ENCODE measurements around the gene GALNT18.

GALNT18 gene

DNA sequence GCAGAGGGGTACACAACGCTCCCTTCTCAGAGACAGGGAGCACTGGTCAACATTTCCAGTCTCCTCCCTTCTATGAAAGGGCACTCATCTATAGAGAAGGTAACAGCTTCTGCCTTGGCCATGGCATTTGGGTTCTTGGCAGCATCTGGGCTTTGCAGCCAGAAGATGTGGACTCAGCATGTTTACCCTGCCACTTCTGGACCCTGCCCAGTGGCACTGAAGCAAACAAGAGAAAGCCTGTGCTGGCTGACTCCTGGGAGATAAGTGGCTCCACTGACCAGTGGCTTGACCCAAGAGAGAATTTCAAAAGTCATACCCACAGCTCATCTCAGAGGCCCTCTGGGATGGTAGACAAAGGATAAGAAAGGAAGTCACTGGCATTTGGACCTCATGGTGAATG lies 276.7 kb downstream of the GALNT18 start:
- no peak for DNase-seq (ENCODE audit: extremely low spot score, insufficient read length, low read depth)
- no peak for FAIRE-seq

- FAIRE-seq (no peak), DNase-seq (ENCODE audit: extremely low spot score, insufficient read length, low read depth) (no peak)
Measured at GRCh38 chr11:11344045-11344444, 277.8 kb downstream of the GALNT18 start.

DNA sequence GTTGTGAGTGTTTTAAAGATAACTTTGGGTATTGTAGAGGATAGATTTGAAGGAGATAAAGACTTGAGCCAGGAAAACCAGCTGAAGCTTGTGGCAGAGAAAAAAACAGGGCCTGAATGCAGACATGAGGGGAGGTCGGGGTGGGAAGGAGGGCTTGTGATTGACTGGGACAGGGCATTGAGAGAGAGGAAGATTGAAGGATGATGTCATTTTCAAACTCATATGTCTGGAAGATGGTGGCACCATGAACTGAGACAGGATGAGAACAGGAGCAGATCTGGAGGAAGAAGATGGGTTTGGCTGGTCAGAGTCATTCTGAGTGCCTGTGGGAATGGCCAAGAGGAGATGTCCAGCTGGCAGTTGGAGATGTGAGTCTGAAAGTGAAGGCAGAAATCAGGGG lies 283.5 kb downstream of the GALNT18 start:
- FAIRE-seq (no peak), DNase-seq (ENCODE audit: extremely low spot score, insufficient read length, low read depth) (no peak)

- DNase-seq (ENCODE audit: extremely low spot score, insufficient read length, low read depth) (no peak), FAIRE-seq (no peak)
Measured at GRCh38 chr11:11336664-11337063, 285.1 kb downstream of the GALNT18 start.

DNA sequence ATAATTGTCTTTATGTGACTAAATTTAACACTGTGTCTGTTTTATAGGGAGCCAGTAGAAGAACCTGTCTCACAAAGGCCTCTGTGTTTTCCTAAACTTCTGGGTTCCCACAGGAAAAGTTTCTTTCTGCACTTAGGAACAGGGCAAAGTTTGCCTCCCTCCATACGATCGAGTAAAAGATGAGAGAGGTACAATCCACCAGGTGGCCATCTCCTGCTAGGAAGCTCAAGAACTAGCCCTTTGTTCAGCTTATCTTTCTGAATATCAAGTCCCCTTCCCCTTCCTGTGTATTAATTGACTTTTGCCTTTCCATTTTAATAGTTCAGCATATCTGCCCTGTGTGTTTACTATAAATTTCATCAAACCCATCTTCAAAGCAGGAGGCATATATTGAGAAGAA lies 286.8 kb downstream of the GALNT18 start:
- FAIRE-seq: no peak
- DNase-seq (ENCODE audit: extremely low spot score, insufficient read length, low read depth): no peak

DNA sequence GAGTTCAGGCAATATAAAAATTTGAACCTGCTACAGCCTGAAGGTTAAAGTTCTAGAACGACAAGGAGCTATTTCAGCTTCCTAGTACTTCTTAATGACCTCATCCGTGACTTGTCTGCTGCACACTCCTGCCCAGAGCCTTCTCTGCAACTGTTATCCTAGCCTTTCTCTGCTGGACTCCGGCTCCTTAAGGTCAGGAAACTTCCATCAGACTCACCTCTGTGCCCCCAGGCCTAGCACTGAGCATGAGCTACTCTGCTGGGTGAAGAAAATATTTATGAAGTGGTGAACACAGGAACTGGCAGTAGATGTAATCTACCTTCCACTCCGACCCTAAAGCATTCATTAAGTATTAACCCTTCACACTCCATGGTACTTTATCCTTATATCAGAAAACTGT lies 287.2 kb downstream of the GALNT18 start:
- FAIRE-seq (no peak), DNase-seq (ENCODE audit: extremely low spot score, insufficient read length, low read depth) (no peak)

DNA sequence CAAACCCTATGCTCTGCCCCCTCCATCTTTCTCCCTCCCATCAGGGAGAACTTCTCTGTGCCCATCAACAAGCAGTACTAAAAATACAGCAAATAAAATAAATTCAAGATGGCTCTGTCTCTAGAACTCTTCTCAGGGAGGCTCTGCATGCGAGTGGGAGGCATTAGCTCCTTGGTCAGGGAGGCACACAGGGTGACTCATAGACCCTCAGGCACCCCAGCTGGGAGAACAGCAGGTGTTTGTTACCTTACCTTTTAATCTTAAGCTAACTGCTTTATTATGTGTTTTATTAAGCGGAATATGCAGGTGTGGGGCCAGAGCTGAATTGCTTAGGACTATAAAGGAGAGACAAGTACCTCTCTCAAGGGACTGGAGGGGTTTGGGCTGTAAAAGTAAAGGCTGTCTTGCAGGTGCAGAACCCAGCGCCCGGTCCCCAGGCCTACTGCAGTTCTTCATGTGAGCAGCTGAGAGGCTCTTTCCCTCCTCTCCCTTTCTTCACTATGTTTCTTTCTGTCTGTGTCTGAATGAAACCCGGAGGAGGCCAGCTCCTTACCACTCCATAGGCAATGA lies 289.6 kb downstream of the GALNT18 start:
- FAIRE-seq (no peak), DNase-seq (ENCODE audit: extremely low spot score, insufficient read length, low read depth) (no peak)

DNA sequence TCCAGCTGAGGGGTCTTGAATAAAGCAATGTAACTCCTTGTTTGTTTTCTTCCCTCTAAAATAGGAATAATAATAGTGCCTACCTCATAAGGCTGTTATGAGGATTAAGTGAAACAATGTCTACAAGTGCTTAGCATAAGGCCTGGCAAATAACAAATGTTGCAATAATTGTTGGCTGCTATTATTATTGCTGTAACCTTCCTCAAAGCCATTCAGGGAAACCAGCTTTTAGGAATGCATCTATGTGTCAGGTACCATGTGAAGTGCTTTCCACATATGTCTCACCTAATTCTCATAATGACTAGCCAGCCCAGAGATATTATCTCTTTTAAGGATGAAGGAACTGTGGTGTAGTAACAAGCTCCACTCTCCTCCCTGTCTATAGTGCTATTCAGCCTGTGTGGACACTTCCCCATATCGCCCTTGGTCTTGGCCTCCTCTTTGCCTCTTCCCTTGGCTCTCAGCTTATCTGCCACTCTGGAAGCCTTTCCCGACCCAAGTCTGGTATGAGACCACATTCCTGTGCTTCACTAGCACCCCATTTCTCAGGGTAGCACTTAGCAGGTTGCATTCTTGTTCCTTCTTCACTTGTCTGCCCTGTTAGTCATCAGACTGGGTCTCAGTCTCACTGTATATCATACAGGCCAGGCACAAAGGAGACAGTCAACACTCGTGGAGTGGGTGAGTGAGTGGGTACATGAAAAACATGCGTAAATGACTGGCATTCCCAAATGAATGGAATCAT lies 292.6 kb downstream of the GALNT18 start:
- no peak for DNase-seq (ENCODE audit: extremely low spot score, insufficient read length, low read depth)
- no peak for FAIRE-seq

DNA sequence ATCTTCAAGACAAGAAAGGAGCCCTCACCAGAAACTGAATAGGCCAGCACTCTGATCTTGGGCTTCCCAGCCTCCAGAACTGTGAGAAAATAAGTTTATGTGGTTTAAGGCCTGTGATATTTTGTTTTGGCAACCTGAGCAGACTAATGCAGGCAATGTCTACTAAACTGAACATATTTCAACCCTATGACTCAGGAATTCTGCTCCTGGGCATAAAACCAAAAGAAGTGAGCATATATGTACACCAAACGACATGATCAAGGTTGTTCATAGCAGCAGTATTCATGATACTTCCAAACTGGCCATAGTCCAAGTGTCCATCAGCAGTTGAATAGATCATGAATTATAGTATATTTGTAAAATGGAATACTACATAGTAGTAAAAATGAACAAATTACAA lies 297.7 kb downstream of the GALNT18 start:
- FAIRE-seq (no peak), DNase-seq (ENCODE audit: extremely low spot score, insufficient read length, low read depth) (no peak)

DNA sequence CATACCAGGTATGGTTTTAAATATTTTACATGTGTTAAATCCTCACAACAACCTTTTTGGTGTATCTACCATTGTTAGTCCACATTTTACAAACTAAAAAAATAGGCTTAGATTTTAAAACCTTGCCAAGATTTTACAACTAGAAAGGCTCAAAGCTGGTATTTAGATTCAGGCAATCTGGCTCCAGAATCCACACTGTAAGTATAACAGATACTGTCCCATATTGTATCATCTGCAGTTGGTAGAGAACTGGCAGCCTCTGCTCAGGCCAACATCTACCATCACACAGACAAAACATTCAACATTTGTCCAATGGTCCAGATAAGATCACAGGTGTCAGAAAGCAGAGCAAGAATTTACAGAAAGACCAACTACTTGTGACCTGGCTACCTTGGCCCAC lies 299.7 kb downstream of the GALNT18 start:
- no peak for DNase-seq (ENCODE audit: extremely low spot score, insufficient read length, low read depth)
- no peak for FAIRE-seq

DNA sequence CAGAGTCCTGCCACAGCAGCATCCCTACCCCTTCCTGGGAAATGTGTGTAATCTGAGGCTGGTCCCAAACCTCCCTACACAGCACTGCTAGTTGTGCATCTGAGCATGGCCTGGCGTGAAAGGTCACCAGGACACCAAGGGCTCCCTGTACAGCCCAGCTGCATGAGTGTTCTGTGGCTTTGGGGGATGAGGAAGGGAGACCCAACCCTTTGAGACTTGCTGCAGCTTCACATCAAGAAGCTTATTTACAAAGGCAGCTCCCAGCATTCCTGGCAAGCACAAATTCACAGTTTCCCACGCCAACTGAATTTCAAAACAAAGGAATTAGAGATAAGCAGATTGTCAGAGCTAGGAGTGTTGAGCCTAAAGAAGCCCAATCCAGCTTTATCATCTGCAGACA lies 301.0 kb downstream of the GALNT18 start:
- DNase-seq (ENCODE audit: extremely low spot score, insufficient read length, low read depth): no peak
- FAIRE-seq: no peak

DNA sequence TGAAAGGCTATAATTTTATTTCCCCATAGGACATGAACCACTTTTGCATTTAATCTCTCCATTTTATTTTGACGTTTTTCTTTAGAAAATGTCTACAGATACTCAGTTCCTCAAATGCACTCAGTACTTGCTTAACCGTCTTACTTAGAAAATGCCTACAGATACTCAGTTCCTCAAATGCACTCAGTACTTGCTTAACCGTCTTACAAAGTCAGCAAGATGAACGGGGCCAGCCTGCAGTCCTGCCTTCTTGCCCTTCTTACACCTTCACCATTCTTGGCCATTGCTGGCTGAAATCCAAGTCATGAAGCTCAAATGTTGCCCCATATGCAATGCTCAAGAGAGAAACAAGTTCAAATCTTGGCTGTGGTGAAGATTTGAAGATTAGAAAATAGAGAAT lies 302.8 kb downstream of the GALNT18 start:
- peak; percentile 66 for FAIRE-seq
- no peak for DNase-seq (ENCODE audit: extremely low spot score, insufficient read length, low read depth)

- FAIRE-seq (no peak), DNase-seq (ENCODE audit: extremely low spot score, insufficient read length, low read depth) (no peak)
Measured at GRCh38 chr11:11318461-11318860, 303.3 kb downstream of the GALNT18 start.

- FAIRE-seq: no peak
- DNase-seq (ENCODE audit: extremely low spot score, insufficient read length, low read depth): no peak
Measured at GRCh38 chr11:11316651-11317230, 305.1 kb downstream of the GALNT18 start.

GRCh38 chr11:11313902-11314692 lies 307.7 kb downstream of the GALNT18 start:
- DNase-seq (ENCODE audit: extremely low spot score, insufficient read length, low read depth) (no peak), FAIRE-seq (no peak)

DNA sequence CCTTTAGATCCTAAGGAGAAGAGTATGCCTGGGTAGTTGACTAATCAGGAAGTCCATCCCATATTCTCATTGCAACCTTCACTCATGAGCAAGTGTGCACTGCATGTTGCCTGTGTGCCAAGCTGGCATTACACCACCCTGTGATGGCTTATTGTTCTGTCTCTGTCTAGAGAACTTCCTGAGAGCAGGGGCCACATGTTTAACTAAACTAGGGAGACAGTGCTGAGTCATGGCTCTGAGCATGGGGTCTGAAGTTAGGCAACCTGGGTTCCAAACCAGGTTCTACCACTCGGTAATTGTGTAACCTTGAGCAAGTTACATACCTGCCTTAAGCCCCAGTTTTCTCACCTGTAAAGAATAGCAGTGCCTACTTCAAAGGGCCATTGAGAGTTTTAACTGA lies 308.4 kb downstream of the GALNT18 start:
- FAIRE-seq (no peak), DNase-seq (ENCODE audit: extremely low spot score, insufficient read length, low read depth) (no peak)

DNA sequence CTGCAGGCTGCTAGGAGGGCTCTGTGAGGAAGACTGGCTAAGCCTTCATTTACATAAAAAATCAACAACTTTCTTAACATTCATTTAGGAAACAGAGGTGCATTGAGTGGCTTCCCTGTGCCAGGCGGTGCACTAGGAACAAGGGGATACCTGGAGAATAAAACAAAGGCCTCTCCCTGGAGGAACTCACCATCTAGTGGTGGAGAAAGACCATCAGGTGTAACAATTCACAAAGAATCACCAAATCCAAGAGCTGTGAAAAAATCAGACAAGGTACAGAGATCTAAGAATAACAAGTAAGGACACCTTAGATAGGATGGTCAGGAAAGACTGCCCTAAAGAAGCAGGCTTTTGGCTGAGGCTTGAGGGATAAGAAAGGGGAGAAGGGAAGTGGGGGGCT lies 309.1 kb downstream of the GALNT18 start:
- FAIRE-seq (no peak), DNase-seq (ENCODE audit: extremely low spot score, insufficient read length, low read depth) (no peak)

DNA sequence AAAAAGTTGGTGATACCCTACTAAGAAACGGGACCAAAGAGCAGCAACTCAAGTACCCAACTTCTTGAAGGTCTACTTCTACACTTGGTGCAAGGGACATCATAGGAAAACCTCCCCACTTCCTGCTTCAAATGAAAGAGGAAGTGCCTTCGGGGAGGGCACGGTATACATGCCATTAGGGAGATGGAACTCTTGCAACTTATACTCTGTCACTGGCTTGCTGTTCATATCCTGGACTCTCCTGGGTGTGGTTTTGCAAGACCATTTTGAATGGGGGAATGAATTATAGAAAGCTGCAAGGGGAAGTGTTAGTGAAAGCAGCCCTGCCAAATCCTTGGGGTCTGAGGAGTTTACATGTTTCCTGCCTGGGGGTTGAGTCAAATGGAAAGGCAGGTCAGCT lies 310.6 kb downstream of the GALNT18 start:
- FAIRE-seq (peak; percentile 33), DNase-seq (ENCODE audit: extremely low spot score, insufficient read length, low read depth) (no peak)

DNA sequence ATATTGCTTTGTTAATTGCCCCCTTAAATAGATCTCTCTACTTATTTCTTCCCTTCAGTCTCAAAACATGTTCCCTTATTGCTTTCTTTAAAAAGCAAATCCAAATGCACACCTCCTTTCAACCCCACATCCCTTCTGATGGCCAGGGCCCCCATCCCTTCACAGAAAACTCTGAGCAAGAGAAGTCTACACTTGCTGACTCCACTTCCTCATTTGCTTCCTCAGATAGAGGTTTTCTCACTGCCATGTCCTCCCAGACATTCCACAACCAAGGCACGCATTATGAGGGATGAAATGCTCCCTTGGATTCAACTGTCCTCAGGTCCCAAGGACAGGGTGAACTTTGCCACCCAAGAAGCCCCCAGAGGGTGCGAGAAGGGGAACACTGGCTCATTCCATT lies 311.9 kb downstream of the GALNT18 start:
- FAIRE-seq (no peak), DNase-seq (ENCODE audit: extremely low spot score, insufficient read length, low read depth) (no peak)

DNA sequence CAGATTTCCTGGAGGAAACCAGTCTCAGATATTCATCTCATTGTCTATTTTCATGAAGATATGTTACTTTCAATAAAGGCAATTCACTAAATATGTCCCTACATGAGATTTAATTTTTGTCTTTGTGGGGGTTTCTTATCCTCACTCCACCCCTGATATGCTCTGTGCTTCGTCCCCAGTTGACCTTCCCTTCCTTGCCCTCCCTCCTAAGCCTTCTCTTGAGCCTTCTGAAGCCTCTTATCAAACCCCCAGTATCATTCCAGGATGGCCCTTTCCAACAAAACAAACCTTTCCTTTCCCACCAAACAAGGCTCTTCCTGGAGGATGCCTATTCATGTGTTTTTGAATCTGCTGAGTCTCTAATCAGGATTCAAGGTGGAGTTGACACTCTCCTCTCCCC lies 313.6 kb downstream of the GALNT18 start:
- FAIRE-seq (no peak), DNase-seq (ENCODE audit: extremely low spot score, insufficient read length, low read depth) (no peak)

- FAIRE-seq: no peak
- DNase-seq (ENCODE audit: extremely low spot score, insufficient read length, low read depth): no peak
Measured at GRCh38 chr11:11306855-11307254, 314.9 kb downstream of the GALNT18 start.

Measured in GM18507 (cell line).